MCF 10A (cell line): ENCODE data around the gene SLMAP. TPM values are rescaled to one million over a fixed set of nuclear protein-coding genes. Genes with fewer than 3 reads are reported as not detected.

Source experiments
- BruUV-seq: library from RNA; stranded (reverse); fragments of 400-500 nt; replicated peaks from 2 replicates; lab custom pipeline; 2021; lab: Mats Ljungman, UMichigan
- CTCF ChIA-PET: fragments of 300-600 bp; sonication (Branson Sonifier 250); formaldehyde crosslinking; extraction: SDS; loops from one replicate; lab custom pipeline; 2021; ENCODE audit warnings: antibody characterized with exemption, inconsistent platforms; lab: Yijun Ruan, JAX
- POLR2A ChIA-PET: fragments of 300-600, 350-650 bp; sonication (Branson Sonifier 250); formaldehyde crosslinking; extraction: SDS; loops from one replicate; lab custom pipeline; 2020; ENCODE audit warnings: antibody characterized with exemption, inconsistent platforms; lab: Yijun Ruan, JAX
- DNase-seq: peaks from one replicate; pipeline ENCODE4 v3.0.0-alpha.2; 2018; ENCODE audit not compliant: unreplicated experiment
- H3K27ac Mint-ChIP-seq: one replicate; pipeline ENCODE4 v1.8.0; 2022; ENCODE audit warnings: mild to moderate bottlenecking, low read depth, mixed read lengths; ENCODE audit not compliant: unreplicated experiment
- H3K27me3 Mint-ChIP-seq: one replicate; pipeline ENCODE4 v1.8.0; 2022; ENCODE audit warnings: mixed read lengths; ENCODE audit not compliant: insufficient read depth, unreplicated experiment
- H3K36me3 Mint-ChIP-seq: one replicate; pipeline ENCODE4 v1.8.0; 2022; ENCODE audit warnings: mild to moderate bottlenecking, moderate library complexity, mixed read lengths; ENCODE audit not compliant: insufficient read depth, unreplicated experiment
- H3K4me1 Mint-ChIP-seq: one replicate; pipeline ENCODE4 v1.8.0; 2022; ENCODE audit warnings: mixed read lengths; ENCODE audit not compliant: insufficient read depth, unreplicated experiment
- H3K4me3 Mint-ChIP-seq: one replicate; pipeline ENCODE4 v1.8.0; 2022; ENCODE audit warnings: mild to moderate bottlenecking, moderate library complexity, mixed read lengths; ENCODE audit not compliant: unreplicated experiment
- H3K9me3 Mint-ChIP-seq: one replicate; pipeline ENCODE4 v1.8.0; 2022; ENCODE audit warnings: mixed read lengths; ENCODE audit not compliant: unreplicated experiment
- intact Hi-C: fragments of 100-400 bp; cut with micrococcal nuclease; formaldehyde crosslinking; loops from 2 replicates; pipeline ENCODE4 v1.14.1; 2022
- total RNA-seq: library from RNA; stranded (reverse); gene quantifications from 2 replicates; pipeline ENCODE4 v1.2.3, GENCODE V29; 2022
- TF ChIP-seq, protein P1 (sequence below): fragments of 200-600 bp; IDR thresholded peaks from one replicate; pipeline ENCODE4 v1.8.0; 2022; ENCODE audit warnings: antibody characterized with exemption, mild to moderate bottlenecking; ENCODE audit not compliant: unreplicated experiment

SLMAP gene
- total RNA-seq, 1 experiment from 2014 or later, result 77.9 TPM

- H3K27ac Mint-ChIP-seq, result no peak overlapping the region
- intact Hi-C loops, result loop anchor here (1.0 kb wide), 4 partner anchors 69 to 430 kb away; no protein-coding TSS in a partner anchor
These were observed 71.0 kb downstream of the SLMAP start for GRCh38 chr3:57826952-57827723.

GRCh38 chr3:57827757-57828156 lies 71.6 kb downstream of the SLMAP start:
- TF ChIP-seq, protein P1, sequence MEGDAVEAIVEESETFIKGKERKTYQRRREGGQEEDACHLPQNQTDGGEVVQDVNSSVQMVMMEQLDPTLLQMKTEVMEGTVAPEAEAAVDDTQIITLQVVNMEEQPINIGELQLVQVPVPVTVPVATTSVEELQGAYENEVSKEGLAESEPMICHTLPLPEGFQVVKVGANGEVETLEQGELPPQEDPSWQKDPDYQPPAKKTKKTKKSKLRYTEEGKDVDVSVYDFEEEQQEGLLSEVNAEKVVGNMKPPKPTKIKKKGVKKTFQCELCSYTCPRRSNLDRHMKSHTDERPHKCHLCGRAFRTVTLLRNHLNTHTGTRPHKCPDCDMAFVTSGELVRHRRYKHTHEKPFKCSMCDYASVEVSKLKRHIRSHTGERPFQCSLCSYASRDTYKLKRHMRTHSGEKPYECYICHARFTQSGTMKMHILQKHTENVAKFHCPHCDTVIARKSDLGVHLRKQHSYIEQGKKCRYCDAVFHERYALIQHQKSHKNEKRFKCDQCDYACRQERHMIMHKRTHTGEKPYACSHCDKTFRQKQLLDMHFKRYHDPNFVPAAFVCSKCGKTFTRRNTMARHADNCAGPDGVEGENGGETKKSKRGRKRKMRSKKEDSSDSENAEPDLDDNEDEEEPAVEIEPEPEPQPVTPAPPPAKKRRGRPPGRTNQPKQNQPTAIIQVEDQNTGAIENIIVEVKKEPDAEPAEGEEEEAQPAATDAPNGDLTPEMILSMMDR, result no peak
- POLR2A ChIA-PET, result interaction anchor here (0.6 to 4.3 kb wide), 8 partner anchors 11 to 590 kb away, joined by 3 to 52 read pairs (median 4); partner anchors contain the start of genes DENND6A and SLMAP
- intact Hi-C loops, result no loop called here
- H3K27ac Mint-ChIP-seq, result no peak overlapping the region
- no peak overlapping the region for H3K4me3 Mint-ChIP-seq
- peaks cover 19% of the 10 kb centered on the region for H3K36me3 Mint-ChIP-seq
- no peaks in the 10 kb centered on the region for H3K27me3 Mint-ChIP-seq
- no peak for DNase-seq
- H3K4me1 Mint-ChIP-seq, result peaks cover 10% of the 10 kb centered on the region
- CTCF ChIA-PET, result interaction anchor here (0.6 to 3.1 kb wide), 7 partner anchors 18 to 182 kb away, joined by 3 to 20 read pairs (median 6); no protein-coding TSS in a partner anchor
- no TSS peak for BruUV-seq
- H3K9me3 Mint-ChIP-seq, result no peaks in the 10 kb centered on the region

More at GRCh38 chr3:57826952-57827723, 71.0 kb downstream of the SLMAP start:
- H3K27me3 Mint-ChIP-seq, result no peaks in the 10 kb centered on the region
- H3K4me3 Mint-ChIP-seq, result no peak overlapping the region
- ChIA-PET POLR2A (interaction anchor here (0.6 to 4.3 kb wide), 15 partner anchors 11 to 589 kb away, joined by 3 to 52 read pairs (median 4); partner anchors contain the start of genes ARF4, DENND6A and SLMAP), CTCF (interaction anchor here (0.6 to 3.1 kb wide), 22 partner anchors 9 to 585 kb away, joined by 3 to 20 read pairs (median 4); no protein-coding TSS in a partner anchor)
- H3K4me1 Mint-ChIP-seq, result peaks cover 12% of the 10 kb centered on the region
- H3K9me3 Mint-ChIP-seq, result no peaks in the 10 kb centered on the region
- no peak for DNase-seq
- BruUV-seq, result no TSS peak
- TF ChIP-seq, protein P1, result no peak
- peaks cover 19% of the 10 kb centered on the region for H3K36me3 Mint-ChIP-seq

DNA sequence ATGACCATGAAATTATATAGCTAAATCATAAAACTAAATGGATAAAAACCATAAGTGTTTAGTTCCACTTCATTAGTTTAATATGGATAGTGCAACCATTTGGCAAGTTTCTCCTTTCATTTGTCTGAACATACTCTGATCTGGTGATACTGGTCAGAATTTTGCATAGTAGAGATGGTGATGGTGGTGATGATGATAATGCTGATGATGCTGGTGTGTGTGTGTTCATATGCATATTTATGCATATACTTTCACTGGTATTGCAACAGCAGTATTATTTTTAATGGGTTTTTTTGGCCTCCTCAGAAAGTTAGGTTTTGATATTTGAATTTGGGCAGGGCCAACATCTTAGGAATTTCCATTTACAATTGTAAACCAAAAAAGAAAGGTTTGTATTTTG lies 76.4 kb downstream of the SLMAP start:
- CTCF ChIA-PET, result interaction anchor here (0.6 to 1.2 kb wide), 6 partner anchors 20 to 809 kb away, joined by 3 to 4 read pairs (median 3); no protein-coding TSS in a partner anchor
- H3K4me3 Mint-ChIP-seq, result no peak overlapping the region

More for the DNA sequence above, 76.4 kb downstream of the SLMAP start:
- H3K27me3 Mint-ChIP-seq, result no peaks in the 10 kb centered on the region
- intact Hi-C loops, result no loop called here
- no peak for DNase-seq
- no TSS peak for BruUV-seq
- no peaks in the 10 kb centered on the region for H3K9me3 Mint-ChIP-seq
- H3K27ac Mint-ChIP-seq, result no peak overlapping the region
- POLR2A ChIA-PET, result interaction anchor here (0.6 to 2.0 kb wide), 6 partner anchors 9 to 77 kb away, joined by 3 to 7 read pairs (median 3); partner anchors contain the start of gene SLMAP
- no peaks in the 10 kb centered on the region for H3K4me1 Mint-ChIP-seq
- TF ChIP-seq, protein P1, result no peak
- peaks cover 26% of the 10 kb centered on the region for H3K36me3 Mint-ChIP-seq
